ENCODE results near the gene SGTB. TPM values are rescaled to one million over a fixed set of nuclear protein-coding genes. Genes with fewer than 3 reads are reported as not detected.
"Not testable (repeated sequence)": the region's sequence is repeated elsewhere in the genome, so short reads cannot be mapped to it uniquely, and the experiment has no call there.

SGTB gene
- total RNA-seq, 3 donors from 2014 or later = 9.2 to 11.0 (median 9.8) TPM

- Mint-ChIP-seq H3K4me1 (ENCODE audit: low read depth) (peaks cover 25% of the 10 kb centered on the region), H3K9me3 (no peaks in the 10 kb centered on the region), H3K36me3 (ENCODE audit: insufficient read depth) (peaks cover 38% of the 10 kb centered on the region), H3K27me3 (ENCODE audit: low read depth) (no peaks in the 10 kb centered on the region), H3K4me3 (no peak overlapping the region)
- DNase-seq (no peak), ATAC-seq (no peak)
These were observed 49.1 kb downstream of the SGTB start for GRCh38 chr5:65672796-65673195.

DNA sequence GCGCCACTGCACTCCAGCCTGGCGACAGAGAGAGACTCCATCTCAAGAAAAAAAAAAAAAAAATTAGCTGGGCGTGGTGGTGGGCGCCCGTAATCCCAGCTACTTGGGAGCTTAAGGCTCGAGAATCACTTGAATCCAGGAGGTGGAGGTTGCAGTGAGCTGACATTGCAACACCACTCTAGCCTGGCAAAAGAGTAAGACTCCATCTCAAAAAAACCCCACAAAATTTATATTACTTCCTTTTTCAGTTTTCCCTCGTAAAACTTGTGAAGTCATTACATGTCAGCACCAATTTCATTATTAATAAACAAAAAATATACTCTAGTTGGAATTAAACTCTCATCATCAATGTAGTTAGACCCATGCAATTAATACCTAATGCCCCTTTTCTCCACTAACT, 53.2 kb downstream of the SGTB start:
- Mint-ChIP-seq H3K27me3 (ENCODE audit: low read depth) (no peaks in the 10 kb centered on the region), H3K36me3 (ENCODE audit: insufficient read depth) (peaks cover 15% of the 10 kb centered on the region), H3K4me3 (no peak overlapping the region), H3K9me3 (no peaks in the 10 kb centered on the region), H3K4me1 (ENCODE audit: low read depth) (no peaks in the 10 kb centered on the region)
- DNase-seq (no peak), ATAC-seq (no peak)

DNA sequence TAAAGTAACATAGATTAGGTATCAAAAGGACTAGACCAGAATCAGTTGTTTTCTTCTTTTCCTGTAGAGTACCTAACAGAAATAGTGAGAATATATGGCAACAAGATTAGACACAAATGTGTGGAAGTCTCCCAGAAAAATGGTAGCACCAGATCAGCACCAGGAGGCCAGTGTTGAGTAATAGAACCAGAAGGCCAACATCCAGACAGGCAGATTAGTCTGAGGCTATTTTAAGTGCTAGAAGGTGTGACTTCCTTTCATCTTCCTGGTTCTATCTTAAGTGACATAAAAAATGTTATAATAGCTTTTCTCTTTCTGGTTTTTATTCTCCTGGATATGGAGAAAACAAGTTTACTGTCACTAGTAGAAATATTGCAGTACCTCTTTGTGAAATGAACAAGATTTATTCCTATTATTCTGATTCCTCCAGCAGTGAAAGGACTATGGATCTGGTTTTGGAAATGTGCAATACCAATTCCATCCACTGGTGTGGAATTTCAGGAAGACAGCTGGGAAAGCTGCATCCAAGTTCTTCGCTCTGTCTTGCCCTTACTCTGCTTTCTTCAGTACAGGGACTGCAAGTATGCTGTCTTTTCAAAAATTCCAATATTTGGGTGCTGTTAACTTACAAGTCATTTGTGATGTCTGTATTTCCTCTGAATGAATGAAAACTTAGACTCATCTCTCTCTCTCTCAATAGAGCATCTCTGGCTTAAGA, 57.9 kb downstream of the SGTB start:
- H3K27me3 Mint-ChIP-seq (ENCODE audit: low read depth) = no peaks in the 10 kb centered on the region
- no peak for DNase-seq
- H3K36me3 Mint-ChIP-seq (ENCODE audit: insufficient read depth) = peaks cover 16% of the 10 kb centered on the region
- H3K9me3 Mint-ChIP-seq = no peaks in the 10 kb centered on the region
- H3K4me3 Mint-ChIP-seq = no peak overlapping the region
- no peaks in the 10 kb centered on the region for H3K4me1 Mint-ChIP-seq (ENCODE audit: low read depth)
- ATAC-seq = no peak

DNA sequence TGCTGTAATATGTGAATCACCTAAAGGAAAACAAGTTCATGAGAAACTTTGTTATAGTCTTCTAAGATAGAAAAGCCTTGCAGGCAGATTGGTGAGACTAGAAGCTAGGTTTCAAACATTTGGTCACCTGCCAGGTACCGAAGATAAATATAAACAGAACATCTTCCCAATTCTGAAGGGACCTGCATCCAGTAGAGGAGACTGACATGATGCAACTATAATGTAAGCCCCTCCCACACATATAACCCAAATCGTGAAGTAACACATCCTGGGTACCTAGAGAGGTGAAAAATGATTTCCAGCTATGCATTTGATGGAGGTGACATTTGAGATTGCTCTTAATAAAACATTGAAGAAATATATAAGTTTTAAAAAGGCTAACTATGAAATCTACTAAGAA, 67.2 kb downstream of the SGTB start:
- no peak overlapping the region for H3K4me3 Mint-ChIP-seq
- peaks cover 21% of the 10 kb centered on the region for H3K36me3 Mint-ChIP-seq (ENCODE audit: insufficient read depth)
- H3K4me1 Mint-ChIP-seq (ENCODE audit: low read depth) = no peaks in the 10 kb centered on the region
- no peaks in the 10 kb centered on the region for H3K9me3 Mint-ChIP-seq
- no peaks in the 10 kb centered on the region for H3K27me3 Mint-ChIP-seq (ENCODE audit: low read depth)
- ATAC-seq (no peak), DNase-seq (no peak)

- Mint-ChIP-seq H3K36me3 (ENCODE audit: insufficient read depth) (peaks cover 24% of the 10 kb centered on the region), H3K9me3 (no peaks in the 10 kb centered on the region)
- ATAC-seq = no peak
These were observed 70.8 kb downstream of the SGTB start for GRCh38 chr5:65651144-65651543.

GRCh38 chr5:65647941-65648340, 74.0 kb downstream of the SGTB start:
- no peak for ATAC-seq
- Mint-ChIP-seq H3K27me3 (ENCODE audit: low read depth) (no peaks in the 10 kb centered on the region), H3K9me3 (no peaks in the 10 kb centered on the region), H3K4me3 (no peak overlapping the region), H3K36me3 (ENCODE audit: insufficient read depth) (peaks cover 24% of the 10 kb centered on the region), H3K4me1 (ENCODE audit: low read depth) (no peaks in the 10 kb centered on the region)
- DNase-seq = no peak

More at GRCh38 chr5:65651144-65651543, 70.8 kb downstream of the SGTB start:
- DNase-seq = no peak
- H3K27me3 Mint-ChIP-seq (ENCODE audit: low read depth) = no peaks in the 10 kb centered on the region
- no peak overlapping the region for H3K4me3 Mint-ChIP-seq
- no peaks in the 10 kb centered on the region for H3K4me1 Mint-ChIP-seq (ENCODE audit: low read depth)

GRCh38 chr5:65646938-65647337, 75.0 kb downstream of the SGTB start:
- no peak for DNase-seq
- H3K4me3 Mint-ChIP-seq = no peak overlapping the region
- H3K4me1 Mint-ChIP-seq (ENCODE audit: low read depth) = no peaks in the 10 kb centered on the region
- H3K9me3 Mint-ChIP-seq = no peaks in the 10 kb centered on the region
- peaks cover 23% of the 10 kb centered on the region for H3K36me3 Mint-ChIP-seq (ENCODE audit: insufficient read depth)
- no peak for ATAC-seq
- H3K27me3 Mint-ChIP-seq (ENCODE audit: low read depth) = no peaks in the 10 kb centered on the region

GRCh38 chr5:65640240-65640639, 81.7 kb downstream of the SGTB start:
- Mint-ChIP-seq H3K36me3 (ENCODE audit: insufficient read depth) (peaks cover 30% of the 10 kb centered on the region), H3K4me3 (no peak overlapping the region), H3K9me3 (no peaks in the 10 kb centered on the region), H3K4me1 (ENCODE audit: low read depth) (no peaks in the 10 kb centered on the region), H3K27me3 (ENCODE audit: low read depth) (no peaks in the 10 kb centered on the region)
- DNase-seq (no peak), ATAC-seq (no peak)

DNA sequence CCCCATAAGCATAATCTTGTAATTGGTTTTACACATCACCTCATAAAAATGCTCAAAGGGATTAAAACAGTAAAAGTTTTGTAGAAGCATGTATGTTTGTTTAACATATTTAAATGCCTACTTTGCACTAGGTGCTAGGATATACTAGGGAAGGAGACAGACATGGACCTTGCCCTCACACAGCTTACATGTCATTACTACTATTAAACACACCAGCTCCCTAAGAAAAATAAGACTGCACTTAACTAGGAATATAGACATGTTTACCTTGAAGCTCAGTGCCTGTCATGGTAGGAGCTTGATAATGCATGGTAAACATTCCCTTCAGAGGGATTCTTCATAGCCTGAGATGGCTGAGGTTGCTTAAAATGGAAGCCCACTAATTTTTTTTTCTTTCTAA, 90.9 kb downstream of the SGTB start:
- DNase-seq (no peak), ATAC-seq (no peak)
- Mint-ChIP-seq H3K27me3 (ENCODE audit: low read depth) (no peaks in the 10 kb centered on the region), H3K4me3 (no peak overlapping the region), H3K4me1 (ENCODE audit: low read depth) (peaks cover 22% of the 10 kb centered on the region), H3K36me3 (ENCODE audit: insufficient read depth) (peaks cover 11% of the 10 kb centered on the region), H3K9me3 (no peaks in the 10 kb centered on the region)

DNA sequence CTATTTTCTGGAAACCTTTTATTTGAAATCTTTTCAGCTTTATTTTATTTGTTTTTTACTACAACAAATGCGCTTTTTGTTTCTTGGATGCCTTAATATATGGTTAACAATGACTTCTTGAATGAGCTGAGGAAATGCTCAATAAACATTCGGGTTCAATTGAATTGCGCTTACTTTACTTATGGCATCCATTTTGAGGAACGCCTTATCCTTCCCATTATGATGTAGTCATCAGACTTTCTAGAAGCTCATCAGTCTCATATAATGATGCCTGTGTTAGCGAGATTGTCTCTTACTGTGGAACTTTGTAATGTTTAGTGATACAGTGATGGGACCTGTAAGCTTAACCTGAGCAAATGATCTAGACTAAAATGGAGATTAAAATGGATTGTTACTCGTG, 96.2 kb downstream of the SGTB start:
- H3K9me3 Mint-ChIP-seq = no peaks in the 10 kb centered on the region
- peak overlapping the region; percentile 87 for H3K4me3 Mint-ChIP-seq
- H3K27me3 Mint-ChIP-seq (ENCODE audit: low read depth) = no peaks in the 10 kb centered on the region
- no peak for DNase-seq
- peaks cover 9% of the 10 kb centered on the region for H3K36me3 Mint-ChIP-seq (ENCODE audit: insufficient read depth)
- peaks cover 43% of the 10 kb centered on the region for H3K4me1 Mint-ChIP-seq (ENCODE audit: low read depth)
- no peak for ATAC-seq

DNA sequence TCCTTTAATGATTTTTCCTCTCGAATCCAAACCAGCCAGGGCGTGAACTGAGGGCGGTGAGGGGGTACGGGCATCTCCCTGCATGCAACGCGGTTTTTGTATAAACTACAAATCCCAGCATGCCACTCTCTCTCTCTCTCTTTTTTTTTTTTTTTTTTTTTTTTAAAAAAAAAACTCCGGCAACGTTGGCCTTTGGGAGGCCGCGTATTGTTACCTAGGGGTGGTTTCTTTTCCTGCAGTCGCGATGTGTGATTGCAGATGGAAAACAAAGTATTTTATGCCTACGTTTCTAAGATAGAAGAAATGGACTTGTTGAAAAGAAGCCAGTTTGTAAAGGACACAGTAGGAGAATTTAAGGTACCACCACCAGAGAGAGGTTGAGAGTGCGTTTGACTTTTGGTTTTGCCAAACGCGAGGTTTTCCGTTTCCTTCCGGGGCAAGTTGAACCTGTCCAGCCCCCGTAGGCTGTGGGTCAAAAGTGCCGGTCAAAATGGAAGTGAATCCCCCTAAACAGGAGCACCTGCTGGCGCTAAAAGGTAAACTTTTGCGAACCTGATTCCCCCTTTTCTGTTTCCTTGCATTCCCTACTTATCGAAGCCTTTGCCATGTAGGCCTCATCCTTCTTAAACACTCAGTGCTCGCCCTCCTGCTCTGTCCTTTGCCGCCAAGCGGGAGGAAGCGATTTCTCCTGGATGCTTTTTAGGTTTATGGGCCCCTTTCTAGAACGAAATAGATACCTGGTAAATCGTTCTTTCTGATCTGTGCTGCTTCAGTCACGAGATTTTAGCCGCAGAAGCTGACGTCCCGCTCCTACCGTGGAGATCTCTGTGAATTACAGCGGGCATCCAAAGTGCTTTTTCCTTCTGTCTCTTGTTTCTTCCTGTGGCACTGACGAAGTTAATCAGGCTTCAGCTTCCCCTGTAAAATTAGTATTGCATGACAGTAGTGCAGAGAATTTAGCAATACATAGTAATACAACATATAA, 97.0 kb downstream of the SGTB start, which contains the start of the genes SHLD3 and TRAPPC13:
TSS of gene SHLD3 (plus strand) at position 457 of the 985 bp plus-strand sequence. CDS start 4,561 bp downstream, outside the sequence.
TSS of gene TRAPPC13 (plus strand) at position 457 of the 985 bp plus-strand sequence. CDS start at position 491, 34 bp downstream.
- peak; percentile 68 for DNase-seq
- peaks cover 43% of the 10 kb centered on the region for H3K4me1 Mint-ChIP-seq (ENCODE audit: low read depth)
- H3K36me3 Mint-ChIP-seq (ENCODE audit: insufficient read depth) = peaks cover 8% of the 10 kb centered on the region
- ATAC-seq = peak; percentile 68 to 72
- H3K4me3 Mint-ChIP-seq = peak within 1 kb of the TSS; percentile 87
- H3K9me3 Mint-ChIP-seq = no peaks in the 10 kb centered on the region
- H3K27me3 Mint-ChIP-seq (ENCODE audit: low read depth) = no peaks in the 10 kb centered on the region

DNA sequence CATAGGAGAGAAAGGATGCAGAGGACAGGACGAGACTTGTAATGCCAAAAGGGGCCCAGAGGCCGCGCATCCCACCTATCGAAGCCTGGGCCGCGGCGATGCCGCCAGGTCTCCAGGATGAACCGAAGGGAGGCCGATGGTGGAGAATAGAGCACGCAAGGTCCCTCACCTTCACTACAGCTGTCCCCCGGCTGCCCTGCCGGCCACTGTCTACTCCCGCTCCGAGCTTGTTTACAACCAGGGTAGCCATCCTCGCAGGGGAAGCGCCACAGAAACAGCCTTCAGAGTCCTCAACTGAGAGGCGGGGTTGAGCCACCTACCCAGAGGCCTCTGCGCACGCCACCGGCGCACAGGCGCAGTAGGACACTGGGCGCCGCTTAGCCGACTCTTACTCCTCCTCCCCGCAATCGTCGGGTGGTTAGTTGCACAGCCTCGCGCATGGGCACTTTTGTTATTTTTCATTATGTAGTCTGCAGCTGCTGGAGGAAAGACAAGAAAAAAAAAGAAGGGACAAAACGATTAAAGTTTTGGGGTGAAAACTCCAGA, 97.8 kb downstream of the SGTB start, which contains the start of gene TRIM23:
TSS of gene TRIM23 (minus strand) at position 309 of the 546 bp plus-strand sequence. CDS start at position 250, 59 bp downstream.
- Mint-ChIP-seq H3K9me3 (no peaks in the 10 kb centered on the region), H3K36me3 (ENCODE audit: insufficient read depth) (peaks cover 1% of the 10 kb centered on the region), H3K4me3 (peak within 1 kb of the TSS; percentile 87), H3K4me1 (ENCODE audit: low read depth) (peaks cover 40% of the 10 kb centered on the region), H3K27me3 (ENCODE audit: low read depth) (no peaks in the 10 kb centered on the region)
- DNase-seq = peak; percentile 83
- peak; percentile 98 for ATAC-seq

DNA sequence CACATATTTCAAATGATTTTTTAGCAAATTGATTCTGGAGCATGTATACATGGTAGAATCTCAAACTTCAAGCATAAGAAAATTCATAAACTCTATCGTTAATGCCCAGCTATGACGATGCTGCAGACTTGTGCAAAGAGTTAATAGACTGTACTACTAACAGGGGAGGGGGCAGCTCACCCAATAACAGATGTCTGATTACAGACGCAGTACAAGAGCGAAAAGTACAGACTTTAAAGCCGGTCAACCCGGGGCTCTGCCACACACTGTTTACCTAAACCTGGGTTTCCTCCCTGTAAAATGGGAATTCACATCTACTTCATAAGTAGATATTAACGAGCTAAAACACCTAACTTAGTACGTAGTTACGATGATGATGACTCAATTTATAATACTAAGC, 98.4 kb downstream of the SGTB start:
- no peaks in the 10 kb centered on the region for H3K9me3 Mint-ChIP-seq
- DNase-seq = no peak
- peaks cover 1% of the 10 kb centered on the region for H3K36me3 Mint-ChIP-seq (ENCODE audit: insufficient read depth)
- H3K27me3 Mint-ChIP-seq (ENCODE audit: low read depth) = no peaks in the 10 kb centered on the region
- H3K4me1 Mint-ChIP-seq (ENCODE audit: low read depth) = peaks cover 43% of the 10 kb centered on the region
- no peak for ATAC-seq
- H3K4me3 Mint-ChIP-seq = peak overlapping the region; percentile 87

DNA sequence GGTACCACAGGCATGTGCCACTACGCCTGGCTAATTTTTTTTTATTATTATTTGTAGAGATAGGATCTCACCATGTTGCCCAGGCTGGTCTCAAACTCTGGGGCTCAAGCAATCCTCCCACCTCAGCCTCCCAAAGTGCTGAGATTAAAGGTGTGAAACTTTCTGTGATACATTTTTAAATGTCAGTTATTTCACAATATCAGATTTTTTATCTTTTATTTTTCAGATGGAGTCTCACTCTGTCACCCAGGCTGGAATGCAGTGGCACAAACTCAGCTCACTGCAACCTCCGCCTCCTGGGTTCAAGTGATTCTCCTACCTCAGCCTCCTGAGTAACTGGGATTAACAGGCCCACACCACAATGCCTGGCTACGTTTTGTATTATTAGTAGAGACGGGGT, 99.9 kb downstream of the SGTB start:
- H3K36me3 Mint-ChIP-seq (ENCODE audit: insufficient read depth); H3K27me3 Mint-ChIP-seq (ENCODE audit: low read depth); H3K9me3 Mint-ChIP-seq; H3K4me3 Mint-ChIP-seq; DNase-seq; ATAC-seq: not testable (repeated sequence)
- peaks cover 35% of the 10 kb centered on the region for H3K4me1 Mint-ChIP-seq (ENCODE audit: low read depth)

Measured in activated T-cell treated with anti-CD3 and anti-CD28 coated beads, Interleukin-2, amount 50 U/mL, for 4 hours (primary cell).